Measurements from ENCODE around the gene FER1L5.

The FER1L5 gene

DNA sequence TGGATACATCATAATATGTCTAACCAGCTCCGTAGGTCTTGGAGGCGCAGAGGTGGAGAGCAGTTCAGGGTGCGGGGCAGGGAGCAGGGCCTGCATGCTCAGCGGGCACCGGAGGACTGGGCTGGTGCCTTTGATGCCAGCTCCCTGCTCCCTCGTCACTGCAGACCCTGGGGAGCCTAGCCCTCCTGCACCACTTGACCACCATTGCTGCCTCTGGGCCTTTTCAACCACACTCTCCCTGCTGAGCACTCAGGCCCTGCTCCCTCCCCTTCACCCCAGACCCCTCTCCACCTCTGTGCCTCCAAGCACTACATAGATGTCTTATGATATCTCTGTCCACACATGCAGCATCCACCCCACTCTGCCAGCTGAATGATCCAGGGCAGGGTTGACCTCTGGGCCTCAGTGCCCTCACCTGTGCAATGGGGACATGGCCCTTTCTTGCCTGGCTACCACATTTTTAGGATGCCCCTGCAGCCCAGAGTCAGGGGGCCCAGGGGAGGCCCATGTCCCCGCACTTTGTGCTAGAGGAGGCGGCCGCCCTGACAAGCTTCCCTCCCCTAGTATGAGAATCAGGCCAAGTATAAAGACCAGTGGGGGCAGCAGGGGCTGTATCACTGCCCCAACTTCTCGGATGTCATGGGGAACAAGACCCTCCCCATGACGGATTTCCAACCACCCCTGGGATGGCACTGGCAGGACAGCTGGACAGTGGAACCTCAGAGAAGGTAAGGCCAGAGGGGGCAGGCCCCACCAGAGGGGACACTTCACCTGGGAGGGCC lies 46.3 kb downstream of the FER1L5 start:
- no peak overlapping the region for H3K27ac ChIP-seq (ENCODE audit: low read depth in 2 of 2, low read length in 2 of 2)
- no peaks in the 10 kb centered on the region for H3K36me3 ChIP-seq (ENCODE audit: control insufficient read depth in 2 of 2, insufficient read depth in 2 of 2, low read length in 2 of 2)
- H3K4me3 ChIP-seq (ENCODE audit: low read length in 2 of 2), result no peak overlapping the region
- H3K9me3 ChIP-seq (ENCODE audit: control insufficient read depth in 2 of 2, low read length in 2 of 2), result no peaks in the 10 kb centered on the region
- no peaks in the 10 kb centered on the region for H3K4me1 ChIP-seq (ENCODE audit: control insufficient read depth in 2 of 2, insufficient read depth in 2 of 2, low read length in 2 of 2)
- H3K9ac ChIP-seq (ENCODE audit: low read depth in 1 of 2, low read length in 2 of 2), result no peak overlapping the region
- H3K27me3 ChIP-seq (ENCODE audit: control insufficient read depth in 2 of 2, insufficient read depth in 2 of 2, low read length in 2 of 2), result no peaks in the 10 kb centered on the region

DNA sequence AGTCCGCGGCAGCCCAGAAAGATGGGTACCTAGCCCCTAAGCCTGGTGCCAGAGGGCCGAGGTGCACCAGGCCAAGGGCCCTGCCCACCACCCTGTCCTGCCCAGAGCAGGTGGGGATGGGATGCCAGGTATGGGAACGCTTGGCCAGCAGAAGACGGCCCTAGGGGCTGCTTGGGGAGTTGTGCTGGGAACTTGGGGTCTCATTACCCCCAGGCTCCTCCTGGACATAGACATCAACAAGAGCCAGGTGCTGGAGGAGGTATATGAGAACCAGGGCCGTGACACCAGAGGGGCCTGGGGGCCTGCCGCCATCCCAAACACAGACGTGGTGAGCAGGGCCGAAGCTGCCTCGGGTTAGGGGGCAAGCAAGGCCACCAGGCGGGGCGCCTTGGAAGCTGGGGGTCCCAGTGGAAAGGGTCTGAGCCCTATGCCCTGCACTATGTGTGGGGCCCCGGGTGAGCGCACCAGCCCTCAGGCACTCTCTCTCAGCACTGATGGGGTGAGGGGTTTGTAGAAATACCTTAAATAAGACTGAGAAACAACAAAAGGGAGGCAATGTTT lies 46.9 kb downstream of the FER1L5 start:
- H3K9me3 ChIP-seq (ENCODE audit: control insufficient read depth in 2 of 2, low read length in 2 of 2), result no peaks in the 10 kb centered on the region
- no peaks in the 10 kb centered on the region for H3K36me3 ChIP-seq (ENCODE audit: control insufficient read depth in 2 of 2, insufficient read depth in 2 of 2, low read length in 2 of 2)
- no peaks in the 10 kb centered on the region for H3K27me3 ChIP-seq (ENCODE audit: control insufficient read depth in 2 of 2, insufficient read depth in 2 of 2, low read length in 2 of 2)
- no peak overlapping the region for H3K27ac ChIP-seq (ENCODE audit: low read depth in 2 of 2, low read length in 2 of 2)
- no peak overlapping the region for H3K4me3 ChIP-seq (ENCODE audit: low read length in 2 of 2)
- no peaks in the 10 kb centered on the region for H3K4me1 ChIP-seq (ENCODE audit: control insufficient read depth in 2 of 2, insufficient read depth in 2 of 2, low read length in 2 of 2)
- H3K9ac ChIP-seq (ENCODE audit: low read depth in 1 of 2, low read length in 2 of 2), result no peak overlapping the region

DNA sequence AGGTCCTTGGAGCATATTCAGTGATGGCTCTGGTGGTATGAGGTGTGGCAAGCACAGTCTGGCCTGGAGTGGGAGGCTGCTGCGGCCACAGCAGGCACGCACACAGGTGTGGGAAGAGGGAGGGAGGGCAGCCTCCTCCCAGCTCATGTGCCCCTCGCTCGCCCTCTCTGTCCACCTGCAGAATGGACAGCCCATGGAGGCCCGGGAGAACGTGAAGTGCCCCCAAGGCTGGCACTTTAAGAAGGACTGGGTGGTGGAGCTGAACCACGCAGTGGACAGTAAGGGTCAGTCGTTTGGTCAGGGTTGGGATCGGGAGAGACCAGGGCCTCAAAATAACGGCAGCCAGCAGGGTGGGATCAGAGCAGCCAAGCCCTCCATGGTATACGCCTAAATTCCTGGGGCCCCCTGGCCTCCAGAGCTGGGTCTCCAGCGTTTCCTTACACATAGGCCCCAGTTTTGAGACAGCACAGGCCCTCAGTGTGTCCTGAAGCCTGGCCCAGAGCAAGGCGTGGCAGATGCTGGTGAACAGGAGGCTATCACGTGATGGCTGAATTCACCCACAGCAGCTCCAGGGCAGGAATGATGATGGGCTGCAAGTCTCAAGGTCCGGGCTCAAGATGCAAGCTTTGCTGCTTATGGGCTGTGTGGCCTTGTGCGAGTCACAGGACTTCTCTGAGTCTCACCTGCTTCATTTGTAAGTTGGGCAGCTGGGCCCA lies 47.9 kb downstream of the FER1L5 start:
- Histone ChIP-seq H3K27me3 (ENCODE audit: control insufficient read depth in 2 of 2, insufficient read depth in 2 of 2, low read length in 2 of 2) (no peaks in the 10 kb centered on the region), H3K9me3 (ENCODE audit: control insufficient read depth in 2 of 2, low read length in 2 of 2) (no peaks in the 10 kb centered on the region), H3K36me3 (ENCODE audit: control insufficient read depth in 2 of 2, insufficient read depth in 2 of 2, low read length in 2 of 2) (no peaks in the 10 kb centered on the region), H3K9ac (ENCODE audit: low read depth in 1 of 2, low read length in 2 of 2) (no peak overlapping the region), H3K4me1 (ENCODE audit: control insufficient read depth in 2 of 2, insufficient read depth in 2 of 2, low read length in 2 of 2) (no peaks in the 10 kb centered on the region), H3K27ac (ENCODE audit: low read depth in 2 of 2, low read length in 2 of 2) (no peak overlapping the region), H3K4me3 (ENCODE audit: low read length in 2 of 2) (no peak overlapping the region)

DNA sequence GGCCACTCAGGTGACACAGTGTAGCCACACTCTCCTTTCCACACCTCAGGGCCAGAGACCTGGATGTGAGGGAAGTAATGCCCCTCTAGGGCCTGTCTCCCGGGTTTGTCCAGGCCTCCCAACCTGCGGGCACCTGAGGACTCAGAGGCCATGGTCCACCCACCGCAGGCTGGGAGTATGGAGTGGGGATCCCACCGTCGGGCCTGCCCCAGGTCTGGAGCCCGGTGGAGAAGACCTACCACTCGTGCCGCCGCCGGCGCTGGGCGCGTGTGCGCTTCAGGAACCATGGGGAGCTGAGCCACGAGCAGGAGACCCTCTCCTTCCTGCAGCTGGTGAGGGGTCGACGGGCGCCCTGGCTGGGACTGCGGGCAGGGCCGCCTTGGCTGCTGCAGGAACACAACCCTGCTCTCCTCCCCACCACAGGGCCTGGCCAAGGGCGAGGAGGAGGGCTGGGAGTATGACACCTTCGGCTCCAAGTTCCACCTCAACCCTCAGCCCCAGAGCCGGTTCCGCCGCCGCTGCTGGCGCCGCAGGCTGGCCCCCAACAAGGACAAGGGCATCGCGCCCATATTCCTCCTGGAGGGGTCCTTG lies 48.6 kb downstream of the FER1L5 start:
- no peaks in the 10 kb centered on the region for H3K4me1 ChIP-seq (ENCODE audit: control insufficient read depth in 2 of 2, insufficient read depth in 2 of 2, low read length in 2 of 2)
- no peak overlapping the region for H3K4me3 ChIP-seq (ENCODE audit: low read length in 2 of 2)
- no peaks in the 10 kb centered on the region for H3K9me3 ChIP-seq (ENCODE audit: control insufficient read depth in 2 of 2, low read length in 2 of 2)
- H3K36me3 ChIP-seq (ENCODE audit: control insufficient read depth in 2 of 2, insufficient read depth in 2 of 2, low read length in 2 of 2), result no peaks in the 10 kb centered on the region
- no peak overlapping the region for H3K27ac ChIP-seq (ENCODE audit: low read depth in 2 of 2, low read length in 2 of 2)
- H3K9ac ChIP-seq (ENCODE audit: low read depth in 1 of 2, low read length in 2 of 2), result no peak overlapping the region
- no peaks in the 10 kb centered on the region for H3K27me3 ChIP-seq (ENCODE audit: control insufficient read depth in 2 of 2, insufficient read depth in 2 of 2, low read length in 2 of 2)

DNA sequence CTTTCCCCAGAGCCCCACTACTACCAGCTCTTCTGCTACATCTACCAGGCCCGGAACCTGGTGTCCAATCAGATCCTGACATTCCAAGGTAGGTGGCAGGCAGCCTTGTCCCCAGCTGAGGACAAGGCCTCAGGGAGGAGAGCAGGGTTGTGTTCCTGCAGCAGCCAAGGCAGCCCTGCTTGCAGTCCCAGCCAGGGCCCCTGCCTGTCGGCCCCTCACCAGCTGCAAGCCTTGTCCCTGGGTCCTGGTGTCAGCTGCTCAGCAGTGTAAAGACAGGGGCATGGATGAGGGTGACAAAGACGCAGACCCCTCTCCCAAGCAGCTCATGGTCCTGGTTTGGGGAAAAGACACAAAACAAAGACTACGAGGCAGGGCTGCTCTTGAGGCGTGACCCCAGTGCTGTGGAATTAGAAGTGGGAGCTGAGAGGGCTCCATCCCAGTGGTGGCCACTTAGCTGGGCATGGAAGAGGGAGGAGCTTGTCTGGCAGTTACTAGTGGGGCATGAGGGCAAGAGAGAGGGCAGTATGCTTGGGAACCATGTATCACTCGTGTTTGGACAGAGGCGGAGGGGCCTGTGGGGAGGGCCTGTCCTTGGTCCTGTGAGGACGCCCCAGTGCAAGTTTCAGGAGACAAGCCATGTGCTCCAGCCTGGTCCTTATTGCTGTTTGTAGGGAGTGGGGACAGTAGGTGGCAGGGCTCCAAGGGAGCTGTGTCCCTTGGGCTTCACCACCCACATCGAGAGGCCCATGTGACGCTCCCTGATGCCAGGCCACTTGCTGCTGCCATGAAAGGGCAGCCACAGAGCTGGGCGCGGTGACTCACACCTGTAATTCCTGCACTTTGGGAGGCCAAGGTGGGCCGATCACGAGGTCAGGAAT lies 49.8 kb downstream of the FER1L5 start:
- no peaks in the 10 kb centered on the region for H3K36me3 ChIP-seq (ENCODE audit: control insufficient read depth in 2 of 2, insufficient read depth in 2 of 2, low read length in 2 of 2)
- no peaks in the 10 kb centered on the region for H3K4me1 ChIP-seq (ENCODE audit: control insufficient read depth in 2 of 2, insufficient read depth in 2 of 2, low read length in 2 of 2)
- no peaks in the 10 kb centered on the region for H3K9me3 ChIP-seq (ENCODE audit: control insufficient read depth in 2 of 2, low read length in 2 of 2)
- no peak overlapping the region for H3K4me3 ChIP-seq (ENCODE audit: low read length in 2 of 2)
- no peak overlapping the region for H3K9ac ChIP-seq (ENCODE audit: low read depth in 1 of 2, low read length in 2 of 2)
- H3K27ac ChIP-seq (ENCODE audit: low read depth in 2 of 2, low read length in 2 of 2), result no peak overlapping the region
- no peaks in the 10 kb centered on the region for H3K27me3 ChIP-seq (ENCODE audit: control insufficient read depth in 2 of 2, insufficient read depth in 2 of 2, low read length in 2 of 2)

DNA sequence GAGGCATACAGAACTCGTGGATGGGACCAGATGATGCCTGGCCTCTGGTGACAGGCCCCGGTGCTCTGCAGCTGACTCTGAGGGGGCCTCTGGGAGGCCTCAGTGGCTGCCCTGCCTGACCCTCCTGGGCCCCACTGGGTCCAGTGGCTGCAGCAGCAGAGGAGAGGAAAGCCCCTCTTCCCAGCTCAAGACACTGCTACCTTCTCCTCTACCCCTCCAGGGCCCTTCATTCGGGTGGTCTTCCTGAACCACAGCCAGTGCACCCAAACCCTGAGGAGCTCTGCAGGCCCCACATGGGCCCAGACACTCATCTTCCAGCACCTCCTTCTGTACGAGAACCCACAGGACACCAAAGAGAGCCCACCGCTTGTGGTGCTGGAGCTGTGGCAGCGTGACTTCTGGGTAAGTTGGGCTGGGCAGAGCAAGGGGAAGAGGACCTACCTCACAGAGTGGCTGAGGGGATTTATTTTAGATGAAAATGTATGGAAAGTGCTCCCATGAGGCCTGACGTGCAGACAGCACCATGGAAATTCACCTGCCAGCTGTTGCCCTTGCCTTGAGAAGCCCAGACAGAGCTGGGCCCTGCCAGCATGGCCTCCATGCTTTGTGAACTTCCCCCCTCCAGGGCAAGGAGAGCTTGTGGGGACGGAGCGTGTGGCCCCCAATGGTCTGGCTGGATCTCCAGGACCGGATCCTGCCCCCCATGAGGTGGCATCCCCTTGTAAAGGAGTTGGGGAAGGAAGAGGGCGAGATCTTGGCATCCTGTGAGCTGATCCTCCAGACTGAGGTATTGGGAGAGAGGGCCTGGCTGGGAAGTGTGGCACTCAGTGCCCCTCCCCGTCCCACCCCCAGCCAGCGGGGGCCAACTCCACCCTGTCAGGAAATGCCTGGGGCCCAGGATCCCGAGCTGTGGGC lies 51.0 kb downstream of the FER1L5 start:
- Histone ChIP-seq H3K9me3 (ENCODE audit: control insufficient read depth in 2 of 2, low read length in 2 of 2) (no peaks in the 10 kb centered on the region), H3K4me3 (ENCODE audit: low read length in 2 of 2) (no peak overlapping the region), H3K27me3 (ENCODE audit: control insufficient read depth in 2 of 2, insufficient read depth in 2 of 2, low read length in 2 of 2) (no peaks in the 10 kb centered on the region), H3K36me3 (ENCODE audit: control insufficient read depth in 2 of 2, insufficient read depth in 2 of 2, low read length in 2 of 2) (no peaks in the 10 kb centered on the region), H3K27ac (ENCODE audit: low read depth in 2 of 2, low read length in 2 of 2) (no peak overlapping the region), H3K4me1 (ENCODE audit: control insufficient read depth in 2 of 2, insufficient read depth in 2 of 2, low read length in 2 of 2) (no peaks in the 10 kb centered on the region), H3K9ac (ENCODE audit: low read depth in 1 of 2, low read length in 2 of 2) (no peak overlapping the region)

DNA sequence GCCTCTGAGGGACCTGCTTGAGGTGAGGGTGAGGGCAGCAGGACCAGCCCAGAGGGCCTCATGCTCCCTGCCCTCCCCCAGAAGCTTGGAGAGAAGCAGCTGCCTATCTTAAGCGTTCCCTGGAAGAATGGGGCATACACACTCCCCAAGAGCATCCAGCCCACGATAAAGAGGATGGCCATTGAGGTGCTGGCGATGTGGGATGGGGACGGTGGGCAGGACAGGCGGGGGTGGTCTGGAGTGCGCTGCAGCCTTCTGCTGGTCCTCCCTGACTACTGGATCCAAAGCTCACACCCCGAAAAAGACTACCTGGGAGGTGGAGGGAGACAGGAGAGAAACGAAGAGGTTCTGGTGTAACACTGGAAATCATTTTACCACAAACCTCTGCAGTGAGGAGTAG lies 51.7 kb downstream of the FER1L5 start:
- H3K9ac ChIP-seq (ENCODE audit: low read depth in 1 of 2, low read length in 2 of 2), result no peak overlapping the region
- H3K36me3 ChIP-seq (ENCODE audit: control insufficient read depth in 2 of 2, insufficient read depth in 2 of 2, low read length in 2 of 2), result no peaks in the 10 kb centered on the region
- H3K27me3 ChIP-seq (ENCODE audit: control insufficient read depth in 2 of 2, insufficient read depth in 2 of 2, low read length in 2 of 2), result no peaks in the 10 kb centered on the region
- H3K4me3 ChIP-seq (ENCODE audit: low read length in 2 of 2), result no peak overlapping the region
- H3K9me3 ChIP-seq (ENCODE audit: control insufficient read depth in 2 of 2, low read length in 2 of 2), result no peaks in the 10 kb centered on the region
- no peaks in the 10 kb centered on the region for H3K4me1 ChIP-seq (ENCODE audit: control insufficient read depth in 2 of 2, insufficient read depth in 2 of 2, low read length in 2 of 2)
- no peak overlapping the region for H3K27ac ChIP-seq (ENCODE audit: low read depth in 2 of 2, low read length in 2 of 2)

DNA sequence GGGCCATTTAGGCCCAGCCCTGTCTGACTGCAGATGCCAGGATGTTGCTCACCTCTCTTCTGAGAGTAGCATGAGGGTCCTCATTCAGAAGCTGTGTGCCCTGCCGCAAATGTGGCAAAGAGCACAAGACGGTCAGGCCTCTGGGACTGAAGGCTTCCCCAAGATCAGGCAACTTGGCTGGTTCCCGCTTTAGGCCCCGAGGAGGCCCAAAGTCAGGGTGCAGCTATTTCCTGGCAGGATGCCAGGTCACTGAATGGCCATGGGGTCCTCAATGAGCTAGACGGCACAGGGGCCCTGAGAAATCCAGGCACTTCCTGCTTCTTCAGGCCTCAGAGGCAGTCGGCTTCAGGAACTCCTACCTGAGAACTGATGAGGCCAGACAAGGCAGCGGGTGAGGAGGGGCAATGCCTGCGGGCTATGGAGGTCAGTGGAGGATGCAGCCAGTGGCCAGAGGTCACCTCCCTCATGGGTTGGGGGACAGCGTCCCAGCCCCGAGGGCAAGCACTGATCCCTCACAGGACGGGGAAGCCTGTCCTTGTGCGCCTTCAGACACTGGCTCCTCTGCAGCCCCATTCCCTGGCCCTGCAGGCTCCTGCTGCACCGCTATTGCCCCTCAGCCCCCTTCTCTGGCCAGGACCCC lies 52.4 kb downstream of the FER1L5 start:
- Histone ChIP-seq H3K4me1 (ENCODE audit: control insufficient read depth in 2 of 2, insufficient read depth in 2 of 2, low read length in 2 of 2) (no peaks in the 10 kb centered on the region), H3K27me3 (ENCODE audit: control insufficient read depth in 2 of 2, insufficient read depth in 2 of 2, low read length in 2 of 2) (no peaks in the 10 kb centered on the region), H3K9ac (ENCODE audit: low read depth in 1 of 2, low read length in 2 of 2) (no peak overlapping the region), H3K9me3 (ENCODE audit: control insufficient read depth in 2 of 2, low read length in 2 of 2) (no peaks in the 10 kb centered on the region), H3K27ac (ENCODE audit: low read depth in 2 of 2, low read length in 2 of 2) (no peak overlapping the region), H3K4me3 (ENCODE audit: low read length in 2 of 2) (no peak overlapping the region), H3K36me3 (ENCODE audit: control insufficient read depth in 2 of 2, insufficient read depth in 2 of 2, low read length in 2 of 2) (no peaks in the 10 kb centered on the region)

DNA sequence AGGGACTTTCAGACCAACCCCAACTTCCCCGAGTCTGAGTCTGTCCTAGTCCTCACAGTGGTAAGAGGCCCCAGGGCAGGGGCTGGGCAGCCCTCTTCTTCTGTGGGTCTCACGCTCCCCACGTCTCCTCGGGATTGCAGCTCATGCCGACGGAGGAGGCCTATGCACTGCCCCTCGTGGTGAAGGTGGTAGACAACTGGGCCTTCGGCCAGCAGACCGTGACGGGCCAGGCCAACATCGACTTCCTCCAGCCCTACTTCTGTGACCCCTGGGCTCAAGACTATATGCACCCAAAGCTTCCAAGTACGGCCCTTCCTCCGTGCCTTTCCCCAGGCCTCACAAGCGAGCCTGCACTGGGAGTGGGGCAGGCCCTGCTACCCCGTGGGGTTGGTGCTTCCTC lies 53.0 kb downstream of the FER1L5 start:
- Histone ChIP-seq H3K27me3 (ENCODE audit: control insufficient read depth in 2 of 2, insufficient read depth in 2 of 2, low read length in 2 of 2) (no peaks in the 10 kb centered on the region), H3K27ac (ENCODE audit: low read depth in 2 of 2, low read length in 2 of 2) (no peak overlapping the region), H3K4me1 (ENCODE audit: control insufficient read depth in 2 of 2, insufficient read depth in 2 of 2, low read length in 2 of 2) (no peaks in the 10 kb centered on the region), H3K9ac (ENCODE audit: low read depth in 1 of 2, low read length in 2 of 2) (no peak overlapping the region), H3K4me3 (ENCODE audit: low read length in 2 of 2) (no peak overlapping the region), H3K36me3 (ENCODE audit: control insufficient read depth in 2 of 2, insufficient read depth in 2 of 2, low read length in 2 of 2) (no peaks in the 10 kb centered on the region), H3K9me3 (ENCODE audit: control insufficient read depth in 2 of 2, low read length in 2 of 2) (no peaks in the 10 kb centered on the region)
